ENCODE results near the gene TIMELESS.
"Not testable (repeated sequence)": the region's sequence is repeated elsewhere in the genome, so short reads cannot be mapped to it uniquely, and the experiment has no call there.

- not testable (repeated sequence) for TF ChIP-seq CTCF, POLR2A (IDR thresholded peaks at IDR 0.05)
Measured at GRCh38 chr12:56494481-56494880, 45.3 kb upstream of the TIMELESS start.

Measured in thyroid gland (tissue), 4 donors.